Measurements from ENCODE around the gene TMEM179.

DNA sequence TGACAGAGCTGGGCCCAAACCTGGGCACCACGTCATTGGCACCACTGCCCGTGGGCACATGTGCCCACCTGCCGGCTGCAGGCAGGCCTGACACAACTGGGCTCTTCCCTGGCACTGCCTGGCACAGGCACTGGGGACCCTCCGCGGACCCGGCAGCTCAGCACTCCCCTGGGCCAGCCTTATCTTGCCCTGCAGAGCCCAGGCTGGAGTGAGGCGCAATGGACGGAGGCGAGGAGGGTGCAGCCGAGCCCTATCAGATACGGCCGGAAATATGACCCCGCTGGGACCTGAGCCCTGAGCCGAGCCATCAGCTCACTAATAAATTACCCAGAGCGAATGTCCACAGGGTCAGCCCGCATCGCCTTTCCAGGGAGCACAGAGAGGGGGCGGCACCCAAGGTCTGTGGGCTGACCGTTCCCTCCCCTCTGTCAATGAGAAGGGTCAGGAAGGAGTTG lies 26.7 kb downstream of the TMEM179 start:
- TF ChIP-seq, protein P1, sequence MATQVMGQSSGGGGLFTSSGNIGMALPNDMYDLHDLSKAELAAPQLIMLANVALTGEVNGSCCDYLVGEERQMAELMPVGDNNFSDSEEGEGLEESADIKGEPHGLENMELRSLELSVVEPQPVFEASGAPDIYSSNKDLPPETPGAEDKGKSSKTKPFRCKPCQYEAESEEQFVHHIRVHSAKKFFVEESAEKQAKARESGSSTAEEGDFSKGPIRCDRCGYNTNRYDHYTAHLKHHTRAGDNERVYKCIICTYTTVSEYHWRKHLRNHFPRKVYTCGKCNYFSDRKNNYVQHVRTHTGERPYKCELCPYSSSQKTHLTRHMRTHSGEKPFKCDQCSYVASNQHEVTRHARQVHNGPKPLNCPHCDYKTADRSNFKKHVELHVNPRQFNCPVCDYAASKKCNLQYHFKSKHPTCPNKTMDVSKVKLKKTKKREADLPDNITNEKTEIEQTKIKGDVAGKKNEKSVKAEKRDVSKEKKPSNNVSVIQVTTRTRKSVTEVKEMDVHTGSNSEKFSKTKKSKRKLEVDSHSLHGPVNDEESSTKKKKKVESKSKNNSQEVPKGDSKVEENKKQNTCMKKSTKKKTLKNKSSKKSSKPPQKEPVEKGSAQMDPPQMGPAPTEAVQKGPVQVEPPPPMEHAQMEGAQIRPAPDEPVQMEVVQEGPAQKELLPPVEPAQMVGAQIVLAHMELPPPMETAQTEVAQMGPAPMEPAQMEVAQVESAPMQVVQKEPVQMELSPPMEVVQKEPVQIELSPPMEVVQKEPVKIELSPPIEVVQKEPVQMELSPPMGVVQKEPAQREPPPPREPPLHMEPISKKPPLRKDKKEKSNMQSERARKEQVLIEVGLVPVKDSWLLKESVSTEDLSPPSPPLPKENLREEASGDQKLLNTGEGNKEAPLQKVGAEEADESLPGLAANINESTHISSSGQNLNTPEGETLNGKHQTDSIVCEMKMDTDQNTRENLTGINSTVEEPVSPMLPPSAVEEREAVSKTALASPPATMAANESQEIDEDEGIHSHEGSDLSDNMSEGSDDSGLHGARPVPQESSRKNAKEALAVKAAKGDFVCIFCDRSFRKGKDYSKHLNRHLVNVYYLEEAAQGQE (IDR thresholded peaks at IDR 0.05; ENCODE audit: borderline replicate concordance in 1 of 2, low read depth in 1 of 2, low read length in 2 of 2): no peak
- TF ChIP-seq, protein P2, sequence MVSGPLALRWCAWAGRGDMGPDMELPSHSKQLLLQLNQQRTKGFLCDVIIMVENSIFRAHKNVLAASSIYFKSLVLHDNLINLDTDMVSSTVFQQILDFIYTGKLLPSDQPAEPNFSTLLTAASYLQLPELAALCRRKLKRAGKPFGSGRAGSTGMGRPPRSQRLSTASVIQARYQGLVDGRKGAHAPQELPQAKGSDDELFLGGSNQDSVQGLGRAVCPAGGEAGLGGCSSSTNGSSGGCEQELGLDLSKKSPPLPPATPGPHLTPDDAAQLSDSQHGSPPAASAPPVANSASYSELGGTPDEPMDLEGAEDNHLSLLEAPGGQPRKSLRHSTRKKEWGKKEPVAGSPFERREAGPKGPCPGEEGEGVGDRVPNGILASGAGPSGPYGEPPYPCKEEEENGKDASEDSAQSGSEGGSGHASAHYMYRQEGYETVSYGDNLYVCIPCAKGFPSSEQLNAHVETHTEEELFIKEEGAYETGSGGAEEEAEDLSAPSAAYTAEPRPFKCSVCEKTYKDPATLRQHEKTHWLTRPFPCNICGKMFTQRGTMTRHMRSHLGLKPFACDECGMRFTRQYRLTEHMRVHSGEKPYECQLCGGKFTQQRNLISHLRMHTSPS (CRISPR knock-in tag; IDR thresholded peaks at IDR 0.05; ENCODE audit: low read depth): no peak
- no peak for TF ChIP-seq SP1 (IDR thresholded peaks at IDR 0.05)
- TF ChIP-seq SP1 (CRISPR knock-in tag; IDR thresholded peaks at IDR 0.05): no peak
- TF ChIP-seq, protein P3, sequence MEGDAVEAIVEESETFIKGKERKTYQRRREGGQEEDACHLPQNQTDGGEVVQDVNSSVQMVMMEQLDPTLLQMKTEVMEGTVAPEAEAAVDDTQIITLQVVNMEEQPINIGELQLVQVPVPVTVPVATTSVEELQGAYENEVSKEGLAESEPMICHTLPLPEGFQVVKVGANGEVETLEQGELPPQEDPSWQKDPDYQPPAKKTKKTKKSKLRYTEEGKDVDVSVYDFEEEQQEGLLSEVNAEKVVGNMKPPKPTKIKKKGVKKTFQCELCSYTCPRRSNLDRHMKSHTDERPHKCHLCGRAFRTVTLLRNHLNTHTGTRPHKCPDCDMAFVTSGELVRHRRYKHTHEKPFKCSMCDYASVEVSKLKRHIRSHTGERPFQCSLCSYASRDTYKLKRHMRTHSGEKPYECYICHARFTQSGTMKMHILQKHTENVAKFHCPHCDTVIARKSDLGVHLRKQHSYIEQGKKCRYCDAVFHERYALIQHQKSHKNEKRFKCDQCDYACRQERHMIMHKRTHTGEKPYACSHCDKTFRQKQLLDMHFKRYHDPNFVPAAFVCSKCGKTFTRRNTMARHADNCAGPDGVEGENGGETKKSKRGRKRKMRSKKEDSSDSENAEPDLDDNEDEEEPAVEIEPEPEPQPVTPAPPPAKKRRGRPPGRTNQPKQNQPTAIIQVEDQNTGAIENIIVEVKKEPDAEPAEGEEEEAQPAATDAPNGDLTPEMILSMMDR (CRISPR knock-in tag; IDR thresholded peaks at IDR 0.05): no peak
- TF ChIP-seq PHF8 (CRISPR knock-in tag; IDR thresholded peaks at IDR 0.05): no peak
- TF ChIP-seq EP300 (IDR thresholded peaks at IDR 0.05; ENCODE audit: low read depth in 2 of 2, low read length in 2 of 2): no peak
- TF ChIP-seq EP300 (CRISPR knock-in tag; IDR thresholded peaks at IDR 0.05; ENCODE audit: borderline replicate concordance): no peak
- TF ChIP-seq TBX2 (CRISPR knock-in tag; IDR thresholded peaks at IDR 0.05; ENCODE audit: borderline replicate concordance): no peak
- no peak for TF ChIP-seq ZSCAN20 (CRISPR knock-in tag; IDR thresholded peaks at IDR 0.05; ENCODE audit: borderline replicate concordance)
- TF ChIP-seq ZNF138 (CRISPR knock-in tag; IDR thresholded peaks at IDR 0.05; ENCODE audit: low read depth): no peak
- TF ChIP-seq, protein P4, sequence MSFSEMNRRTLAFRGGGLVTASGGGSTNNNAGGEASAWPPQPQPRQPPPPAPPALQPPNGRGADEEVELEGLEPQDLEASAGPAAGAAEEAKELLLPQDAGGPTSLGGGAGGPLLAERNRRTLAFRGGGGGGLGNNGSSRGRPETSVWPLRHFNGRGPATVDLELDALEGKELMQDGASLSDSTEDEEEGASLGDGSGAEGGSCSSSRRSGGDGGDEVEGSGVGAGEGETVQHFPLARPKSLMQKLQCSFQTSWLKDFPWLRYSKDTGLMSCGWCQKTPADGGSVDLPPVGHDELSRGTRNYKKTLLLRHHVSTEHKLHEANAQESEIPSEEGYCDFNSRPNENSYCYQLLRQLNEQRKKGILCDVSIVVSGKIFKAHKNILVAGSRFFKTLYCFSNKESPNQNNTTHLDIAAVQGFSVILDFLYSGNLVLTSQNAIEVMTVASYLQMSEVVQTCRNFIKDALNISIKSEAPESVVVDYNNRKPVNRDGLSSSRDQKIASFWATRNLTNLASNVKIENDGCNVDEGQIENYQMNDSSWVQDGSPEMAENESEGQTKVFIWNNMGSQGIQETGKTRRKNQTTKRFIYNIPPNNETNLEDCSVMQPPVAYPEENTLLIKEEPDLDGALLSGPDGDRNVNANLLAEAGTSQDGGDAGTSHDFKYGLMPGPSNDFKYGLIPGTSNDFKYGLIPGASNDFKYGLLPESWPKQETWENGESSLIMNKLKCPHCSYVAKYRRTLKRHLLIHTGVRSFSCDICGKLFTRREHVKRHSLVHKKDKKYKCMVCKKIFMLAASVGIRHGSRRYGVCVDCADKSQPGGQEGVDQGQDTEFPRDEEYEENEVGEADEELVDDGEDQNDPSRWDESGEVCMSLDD (CRISPR knock-in tag; IDR thresholded peaks at IDR 0.05; ENCODE audit: borderline replicate concordance): no peak
- no peak for TF ChIP-seq ZNF160 (CRISPR knock-in tag; IDR thresholded peaks at IDR 0.05)

All from HepG2 (cell line).